CD14-positive monocyte (primary cell): ENCODE data around the gene INPP4B. TPM values are rescaled to one million over a fixed set of nuclear protein-coding genes. Genes with fewer than 3 reads are reported as not detected.

Experiments used
- DNase-seq, 3 donors: peaks; one replicate each; pipeline ENCODE4 v3.0.0-alpha.2; 2011 to 2022
- H2AFZ ChIP-seq: 2 replicates; pipeline ENCODE4 v1.6.0; 2012; ENCODE audit warnings: mild to moderate bottlenecking, low read depth, low read length, inconsistent platforms; ENCODE audit not compliant: insufficient read depth, poor library complexity, severe bottlenecking
- H3K27ac ChIP-seq, 2 donors: 1 replicate in 1 of 2; 2 replicates in 1 of 2; pipeline ENCODE4 v1.5.1; 2012 to 2013; ENCODE audit warnings: low read length in 2 of 2, control low read depth in 1 of 2, inconsistent platforms in 1 of 2, low read depth in 1 of 2, mild to moderate bottlenecking in 1 of 2
- H3K27me3 ChIP-seq, 2 donors: one replicate each; pipeline versions ENCODE4 v1.6.0 to v1.6.1; 2011 to 2013; ENCODE audit warnings: low read length in 2 of 2; ENCODE audit not compliant: control insufficient read depth in 2 of 2, insufficient read depth in 2 of 2
- H3K36me3 ChIP-seq, 2 donors: replicated peaks in 1 of 2; 1 replicate in 1 of 2; 2 replicates in 1 of 2; pipeline versions ENCODE4 v1.5.1 to v1.6.1; 2012 to 2013; ENCODE audit warnings: low read length in 2 of 2, control low read depth in 1 of 2, inconsistent platforms in 1 of 2, mild to moderate bottlenecking in 1 of 2; ENCODE audit not compliant: insufficient read depth in 2 of 2, control insufficient read depth in 1 of 2
- H3K4me1 ChIP-seq, 2 donors: 1 replicate in 1 of 2; 2 replicates in 1 of 2; pipeline versions ENCODE4 v1.5.1 to v1.6.1; 2012 to 2013; ENCODE audit warnings: low read length in 2 of 2, control low read depth in 1 of 2, inconsistent platforms in 1 of 2, mild to moderate bottlenecking in 1 of 2, moderate library complexity in 1 of 2; ENCODE audit not compliant: insufficient read depth in 2 of 2, control insufficient read depth in 1 of 2
- H3K4me2 ChIP-seq: replicated peaks from 2 replicates; pipeline ENCODE3; 2012; ENCODE audit warnings: low read length, moderate library complexity, mild to moderate bottlenecking; ENCODE audit not compliant: poor library complexity, severe bottlenecking; ENCODE audit errors: extremely low read depth
- H3K4me3 ChIP-seq, 3 experiments: fragments of 200-600 bp in 1 of 3; sonication (generic) in 1 of 3; replicated peaks in 1 of 3; 1 replicate in 2 of 3; 2 replicates in 1 of 3; pipeline ENCODE4 v1.5.1; 2011 to 2013; ENCODE audit warnings: low read length in 3 of 3, mild to moderate bottlenecking in 3 of 3, control low read depth in 2 of 3, low read depth in 2 of 3, inconsistent platforms in 1 of 3, moderate library complexity in 1 of 3
- H3K79me2 ChIP-seq: 2 replicates; pipeline ENCODE4 v1.6.0; 2012; ENCODE audit warnings: mild to moderate bottlenecking, control low read depth, inconsistent platforms, low read length, moderate library complexity; ENCODE audit not compliant: insufficient read depth
- H3K9ac ChIP-seq: 2 replicates; pipeline ENCODE4 v1.6.0; 2017; ENCODE audit warnings: low read length, mild to moderate bottlenecking; ENCODE audit not compliant: insufficient read depth, poor library complexity, severe bottlenecking
- H3K9me3 ChIP-seq, 2 donors: replicated peaks in 1 of 2; 1 replicate in 1 of 2; 2 replicates in 1 of 2; pipeline versions ENCODE4 v1.5.1 to v1.6.1; 2012 to 2013; ENCODE audit warnings: low read length in 2 of 2, control low read depth in 1 of 2; ENCODE audit not compliant: control insufficient read depth in 1 of 2, insufficient read depth in 1 of 2
- H4K20me1 ChIP-seq: 2 replicates; pipeline ENCODE4 v1.6.0; 2012; ENCODE audit warnings: mild to moderate bottlenecking, low read length, control low read depth, moderate library complexity; ENCODE audit not compliant: insufficient read depth
- H3K27ac Mint-ChIP-seq, 7 donors: one replicate each; pipeline ENCODE4 v1.8.0; 2020; ENCODE audit warnings: mild to moderate bottlenecking in 7 of 7, mixed read lengths in 7 of 7, moderate library complexity in 6 of 7, inconsistent platforms in 2 of 7
- H3K27me3 Mint-ChIP-seq, 3 donors: one replicate each; pipeline ENCODE4 v1.8.0; 2021 to 2022; ENCODE audit warnings: low read depth in 3 of 3, mild to moderate bottlenecking in 3 of 3, mixed read lengths in 3 of 3, moderate library complexity in 3 of 3, inconsistent platforms in 1 of 3
- H3K36me3 Mint-ChIP-seq, 2 donors: one replicate each; pipeline ENCODE4 v1.8.0; 2020; ENCODE audit warnings: mixed read lengths in 2 of 2, inconsistent platforms in 1 of 2, mild to moderate bottlenecking in 1 of 2
- H3K4me1 Mint-ChIP-seq: one replicate; pipeline ENCODE4 v1.8.0; 2020; ENCODE audit warnings: mild to moderate bottlenecking, mixed read lengths
- H3K4me3 Mint-ChIP-seq, 2 donors: one replicate each; pipeline ENCODE4 v1.8.0; 2020; ENCODE audit warnings: mild to moderate bottlenecking in 2 of 2, mixed read lengths in 2 of 2, moderate library complexity in 1 of 2
- H3K9me3 Mint-ChIP-seq, 7 donors: one replicate each; pipeline ENCODE4 v1.8.0; 2020 to 2022; ENCODE audit warnings: mixed read lengths in 7 of 7, mild to moderate bottlenecking in 6 of 7, moderate library complexity in 6 of 7, inconsistent platforms in 2 of 7
- WGBS: methylation state at CpG from one replicate; pipeline ENCODE4 v1.1.5; 2013; ENCODE audit warnings: missing lambda C conversion rate; ENCODE audit not compliant: insufficient coverage; 5-methylcytosine and 5-hydroxymethylcytosine counted together
- intact Hi-C, 2 donors: fragments of 100-400 bp; cut with micrococcal nuclease; formaldehyde crosslinking; loops; one replicate each; pipeline versions ENCODE4 v1.15.0 to v1.15.1; 2023
- polyA plus RNA-seq, 3 donors: library from polyadenylated mRNA; depleted of rRNA in 1 of 3; unstranded in 2 of 3; stranded (reverse) in 1 of 3; fragments of 300-500 nt in 2 of 3; fragments of >200 nt in 1 of 3; fragmentation: Illumina TruSeq in 2 of 3; gene quantifications; 1 replicate in 2 of 3; 2 replicates in 1 of 3; pipeline ENCODE4 v1.2.3, GENCODE V29; 2012 to 2021
- TF ChIP-seq, protein P1 (sequence below): fragments of 200-600 bp; IDR thresholded peaks from one replicate; pipeline ENCODE4 v1.8.0; 2022; ENCODE audit warnings: antibody characterized with exemption, mild to moderate bottlenecking

INPP4B gene
- polyA plus RNA-seq, 3 donors, result 0.13 to 0.38 (median 0.22) TPM

DNA sequence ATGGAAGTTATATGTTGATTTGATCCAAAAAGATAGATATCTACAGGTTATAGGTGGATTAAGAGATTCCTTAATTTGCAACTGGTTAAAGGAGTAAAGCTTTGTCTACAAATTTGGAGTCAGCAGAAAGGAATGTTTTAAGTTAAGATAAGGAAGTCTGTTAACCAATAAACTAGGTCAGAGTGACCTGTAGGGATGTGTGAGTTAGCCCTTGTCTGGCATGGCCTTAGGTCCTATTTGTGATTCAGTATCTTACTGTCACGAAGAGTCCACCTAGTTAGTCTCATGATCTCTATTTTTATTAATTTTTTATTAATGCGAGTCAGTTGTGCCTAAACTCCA is 230.8 kb downstream of the INPP4B start:
- H3K36me3 Mint-ChIP-seq, result no peaks in the 10 kb centered on the region
- H3K9me3 Mint-ChIP-seq, result peaks cover 0 to 13% (median 4%) of the 10 kb centered on the region in 7 donors
- no peak overlapping the region for H3K4me3 Mint-ChIP-seq
- WGBS, result no CpG with 5 or more reads among the region's 2 CpGs
- Histone ChIP-seq H3K79me2 (no peaks in the 10 kb centered on the region), H4K20me1 (no peaks in the 10 kb centered on the region), H3K9ac (no peak overlapping the region), H3K36me3 (no peaks in the 10 kb centered on the region), H3K27me3 (no peaks in the 10 kb centered on the region), H3K4me1 (no peaks in the 10 kb centered on the region), H2AFZ (no peak overlapping the region), H3K4me2 (no peak overlapping the region), H3K9me3 (peaks cover 4 to 9% of the 10 kb centered on the region in 2 donors), H3K27ac (no peak overlapping the region), H3K4me3 (no peak overlapping the region)
- no peak overlapping the region for H3K27ac Mint-ChIP-seq
- intact Hi-C loops, result no loop called here
- TF ChIP-seq, protein P1, sequence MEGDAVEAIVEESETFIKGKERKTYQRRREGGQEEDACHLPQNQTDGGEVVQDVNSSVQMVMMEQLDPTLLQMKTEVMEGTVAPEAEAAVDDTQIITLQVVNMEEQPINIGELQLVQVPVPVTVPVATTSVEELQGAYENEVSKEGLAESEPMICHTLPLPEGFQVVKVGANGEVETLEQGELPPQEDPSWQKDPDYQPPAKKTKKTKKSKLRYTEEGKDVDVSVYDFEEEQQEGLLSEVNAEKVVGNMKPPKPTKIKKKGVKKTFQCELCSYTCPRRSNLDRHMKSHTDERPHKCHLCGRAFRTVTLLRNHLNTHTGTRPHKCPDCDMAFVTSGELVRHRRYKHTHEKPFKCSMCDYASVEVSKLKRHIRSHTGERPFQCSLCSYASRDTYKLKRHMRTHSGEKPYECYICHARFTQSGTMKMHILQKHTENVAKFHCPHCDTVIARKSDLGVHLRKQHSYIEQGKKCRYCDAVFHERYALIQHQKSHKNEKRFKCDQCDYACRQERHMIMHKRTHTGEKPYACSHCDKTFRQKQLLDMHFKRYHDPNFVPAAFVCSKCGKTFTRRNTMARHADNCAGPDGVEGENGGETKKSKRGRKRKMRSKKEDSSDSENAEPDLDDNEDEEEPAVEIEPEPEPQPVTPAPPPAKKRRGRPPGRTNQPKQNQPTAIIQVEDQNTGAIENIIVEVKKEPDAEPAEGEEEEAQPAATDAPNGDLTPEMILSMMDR, result no peak
- DNase-seq, result no peak
- H3K27me3 Mint-ChIP-seq, result no peaks in the 10 kb centered on the region
- no peaks in the 10 kb centered on the region for H3K4me1 Mint-ChIP-seq

DNA sequence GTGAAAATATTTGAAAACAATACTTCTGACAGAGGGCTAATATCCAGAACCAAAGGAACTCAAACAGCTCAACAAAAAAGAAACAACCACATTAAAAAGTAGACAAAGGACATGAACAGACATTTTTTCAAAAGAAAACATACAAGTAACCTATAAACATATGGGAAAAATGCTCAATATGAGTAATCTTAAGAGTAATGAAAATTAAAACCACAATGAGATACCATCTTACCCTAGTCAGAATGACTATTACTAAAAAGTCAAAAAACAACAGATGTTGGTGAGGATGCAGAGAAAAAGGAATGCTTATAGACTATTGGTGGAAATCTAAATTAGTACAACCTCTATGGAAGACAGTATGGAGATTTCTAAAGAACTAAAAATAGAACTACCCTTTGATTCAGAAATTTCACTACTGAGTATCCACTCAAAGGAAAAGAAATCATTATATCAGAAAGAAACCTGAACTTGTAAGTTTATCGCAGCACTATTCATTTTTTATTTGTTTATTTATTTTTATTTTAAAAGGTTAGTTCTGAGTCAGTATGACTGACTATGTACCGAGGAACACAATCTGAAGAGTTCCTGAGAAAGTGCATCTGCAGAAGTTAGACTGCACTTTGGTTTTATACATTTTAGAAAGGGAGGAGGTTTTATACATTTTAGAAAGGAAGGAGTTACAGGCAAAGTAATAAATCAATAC is 231.3 kb downstream of the INPP4B start:
- Mint-ChIP-seq H3K36me3 (no peaks in the 10 kb centered on the region), H3K27ac (no peak overlapping the region)

More for the DNA sequence above, 231.3 kb downstream of the INPP4B start:
- WGBS, result no CpG with 5 or more reads among the region's 2 CpGs
- Histone ChIP-seq H3K9me3 (peaks cover 4 to 9% of the 10 kb centered on the region in 2 donors), H3K4me1 (no peaks in the 10 kb centered on the region), H3K36me3 (no peaks in the 10 kb centered on the region), H3K79me2 (no peaks in the 10 kb centered on the region), H2AFZ (no peak overlapping the region), H3K27ac (no peak overlapping the region), H3K9ac (no peak overlapping the region), H3K4me2 (no peak overlapping the region), H3K4me3 (no peak overlapping the region), H3K27me3 (no peaks in the 10 kb centered on the region), H4K20me1 (no peaks in the 10 kb centered on the region)
- no peaks in the 10 kb centered on the region for H3K27me3 Mint-ChIP-seq
- no peaks in the 10 kb centered on the region for H3K4me1 Mint-ChIP-seq
- intact Hi-C loops, result no loop called here
- H3K9me3 Mint-ChIP-seq, result peaks cover 0 to 14% (median 5%) of the 10 kb centered on the region in 7 donors
- no peak overlapping the region for H3K4me3 Mint-ChIP-seq
- no peak for DNase-seq
- TF ChIP-seq, protein P1, result no peak
